Left colon (tissue), 2 donors: ENCODE data around the gene KLK13. TPM values are rescaled to one million over a fixed set of nuclear protein-coding genes. Genes with fewer than 3 reads are reported as not detected.

ENCODE experiments used
- ATAC-seq: fragments of 200-7000 bp; cut with Tn5 transposase; one replicate; pipeline ENCODE4 v1.9.1; 2020; ENCODE audit warnings: mild to moderate bottlenecking, moderate library complexity
- DNase-seq, 2 donors: peaks; one replicate each; pipeline ENCODE4 v3.0.0-alpha.2; 2020
- intact Hi-C, 2 donors: fragments of 100-400 bp; cut with DNase I in 1 of 2; cut with micrococcal nuclease in 1 of 2; formaldehyde crosslinking; loops; one replicate each; pipeline versions ENCODE4 v1.11.2 to v1.14.0; 2022; cut with DNase I, micrococcal nuclease
- total RNA-seq, 2 donors: library from RNA; stranded (reverse); fragmentation: NEBNext Ultra II Directional; extraction: Animal tissue kit (Norgen Biotek cat#: 25700); gene quantifications; one replicate each; pipeline ENCODE4 v1.2.1, GENCODE V29; 2021
- donor health status: DM: no; HTN: no; CAD: no.
- donor health status: DM: yes; HTN: yes; CAD: no.

KLK13 gene
- total RNA-seq, 2 donors from 2014 or later = 0.43 to 0.98 TPM

- DNase-seq (no peak), ATAC-seq (no peak)
- intact Hi-C loops = no loop called here
These were observed 57.4 kb downstream of the KLK13 start for GRCh38 chr19:51007488-51007887.

- intact Hi-C loops = no loop called here
- DNase-seq (no peak), ATAC-seq (no peak)
These were observed 58.5 kb downstream of the KLK13 start for GRCh38 chr19:51006406-51006805.

Other genes with a start within 250 kb of the KLK13 start
- 100 to 1,000 TPM; 182 to 236 TPM for gene KLK1, start 241.3 kb downstream of the KLK13 start, total RNA-seq
- gene KLK15, start 231.5 kb downstream of the KLK13 start, total RNA-seq = 1 to 10 TPM; 4.5 to 8.5 TPM
- gene KLK3, start 210.2 kb downstream of the KLK13 start, total RNA-seq = 10 to 100 TPM in 1 of 2 donors, 1 to 10 TPM in 1; 5.7 to 11.7 TPM
- gene KLK2, start 191.7 kb downstream of the KLK13 start, total RNA-seq = under 1 TPM in 1 of 2 donors, not detected in 1; 0.12 TPM
- 1 to 10 TPM; 3.5 to 6.4 TPM for gene KLK4, start 153.7 kb downstream of the KLK13 start, total RNA-seq
- gene KLK5, start 112.1 kb downstream of the KLK13 start, total RNA-seq = not detected
- gene KLK6, start 95.5 kb downstream of the KLK13 start, total RNA-seq = not detected
- gene KLK7, start 81.2 kb downstream of the KLK13 start, total RNA-seq = not detected
- not detected for gene KLK8, start 63.5 kb downstream of the KLK13 start, total RNA-seq
- under 1 TPM; 0.37 to 0.70 TPM for gene KLK10, start 45.4 kb downstream of the KLK13 start, total RNA-seq
- gene KLK11, start 38.5 kb downstream of the KLK13 start, total RNA-seq = under 1 TPM; 0.47 to 0.64 TPM
- under 1 TPM; 0.73 to 0.81 TPM for gene KLK12, start 30.1 kb downstream of the KLK13 start, total RNA-seq
- under 1 TPM in 1 of 2 donors, not detected in 1; 0.49 TPM for gene KLK14, start 17.8 kb upstream of the KLK13 start, total RNA-seq
- 1 to 10 TPM; 4.6 to 5.6 TPM for gene CTU1, start 43.3 kb upstream of the KLK13 start, total RNA-seq
- gene SIGLEC9, start 59.8 kb upstream of the KLK13 start, total RNA-seq = 1 to 10 TPM in 1 of 2 donors, under 1 TPM in 1; 0.82 to 2.0 TPM
- gene SIGLEC7, start 77.2 kb upstream of the KLK13 start, total RNA-seq = 1 to 10 TPM; 1.1 to 1.3 TPM
- 1 to 10 TPM in 1 of 2 donors, under 1 TPM in 1; 0.98 to 2.9 TPM for gene CD33, start 160.0 kb upstream of the KLK13 start, total RNA-seq
- not detected for gene SIGLECL1, start 186.0 kb upstream of the KLK13 start, total RNA-seq
- under 1 TPM in 1 of 2 donors, not detected in 1; 0.08 TPM for gene IGLON5, start 246.6 kb upstream of the KLK13 start, total RNA-seq